Measurements from ENCODE around the gene KCNH4. TPM values are rescaled to one million over a fixed set of nuclear protein-coding genes. Genes with fewer than 3 reads are reported as not detected.

Gene KCNH4
- total RNA-seq, 1 donor from 2014 or later: not detected

GRCh38 chr17:42179335-42179734 lies 1.6 kb downstream of the KCNH4 start:
- Mint-ChIP-seq H3K4me1 (ENCODE audit: low read depth) (peaks cover 15% of the 10 kb centered on the region), H3K27ac (ENCODE audit: unreplicated experiment) (no peak overlapping the region), H3K9me3 (ENCODE audit: low read depth) (no peaks in the 10 kb centered on the region), H3K27me3 (ENCODE audit: low read depth) (peaks cover 31% of the 10 kb centered on the region), H3K36me3 (ENCODE audit: low read depth) (no peaks in the 10 kb centered on the region), H3K4me3 (ENCODE audit: unreplicated experiment) (no peak overlapping the region)
- no peak for DNase-seq (ENCODE audit: low spot score)
- no peak for TF ChIP-seq CTCF (IDR thresholded peaks at IDR 0.05)

- Mint-ChIP-seq H3K4me1 (ENCODE audit: low read depth) (peaks cover 14% of the 10 kb centered on the region), H3K9me3 (ENCODE audit: low read depth) (no peaks in the 10 kb centered on the region), H3K36me3 (ENCODE audit: low read depth) (no peaks in the 10 kb centered on the region), H3K27ac (ENCODE audit: unreplicated experiment) (no peak overlapping the region), H3K27me3 (ENCODE audit: low read depth) (peaks cover 31% of the 10 kb centered on the region), H3K4me3 (ENCODE audit: unreplicated experiment) (no peak overlapping the region)
- TF ChIP-seq CTCF (IDR thresholded peaks at IDR 0.05): no peak
- DNase-seq (ENCODE audit: low spot score): no peak
Observed at GRCh38 chr17:42178817-42179216, 2.1 kb downstream of the KCNH4 start.

GRCh38 chr17:42177684-42178083 lies 3.3 kb downstream of the KCNH4 start:
- Mint-ChIP-seq H3K27me3 (ENCODE audit: low read depth) (peaks cover 33% of the 10 kb centered on the region), H3K4me3 (ENCODE audit: unreplicated experiment) (no peak overlapping the region), H3K27ac (ENCODE audit: unreplicated experiment) (no peak overlapping the region)

GRCh38 chr17:42174126-42174783 lies 6.7 kb downstream of the KCNH4 start:
- H3K36me3 Mint-ChIP-seq (ENCODE audit: low read depth): no peaks in the 10 kb centered on the region
- TF ChIP-seq CTCF (IDR thresholded peaks at IDR 0.05): no peak
- no peak overlapping the region for H3K4me3 Mint-ChIP-seq (ENCODE audit: unreplicated experiment)
- H3K4me1 Mint-ChIP-seq (ENCODE audit: low read depth): no peaks in the 10 kb centered on the region
- no peak for DNase-seq (ENCODE audit: low spot score)
- peaks cover 34% of the 10 kb centered on the region for H3K27me3 Mint-ChIP-seq (ENCODE audit: low read depth)
- H3K9me3 Mint-ChIP-seq (ENCODE audit: low read depth): no peaks in the 10 kb centered on the region
- H3K27ac Mint-ChIP-seq (ENCODE audit: unreplicated experiment): no peak overlapping the region

More at GRCh38 chr17:42177684-42178083, 3.3 kb downstream of the KCNH4 start:
- TF ChIP-seq CTCF (IDR thresholded peaks at IDR 0.05): no peak
- Mint-ChIP-seq H3K9me3 (ENCODE audit: low read depth) (no peaks in the 10 kb centered on the region), H3K4me1 (ENCODE audit: low read depth) (peaks cover 4% of the 10 kb centered on the region), H3K36me3 (ENCODE audit: low read depth) (no peaks in the 10 kb centered on the region)
- DNase-seq (ENCODE audit: low spot score): no peak

- no peak for DNase-seq (ENCODE audit: low spot score)
- no peaks in the 10 kb centered on the region for H3K36me3 Mint-ChIP-seq (ENCODE audit: low read depth)
- H3K4me1 Mint-ChIP-seq (ENCODE audit: low read depth): no peaks in the 10 kb centered on the region
- no peak overlapping the region for H3K27ac Mint-ChIP-seq (ENCODE audit: unreplicated experiment)
- no peaks in the 10 kb centered on the region for H3K9me3 Mint-ChIP-seq (ENCODE audit: low read depth)
- H3K4me3 Mint-ChIP-seq (ENCODE audit: unreplicated experiment): no peak overlapping the region
- peaks cover 30% of the 10 kb centered on the region for H3K27me3 Mint-ChIP-seq (ENCODE audit: low read depth)
- TF ChIP-seq CTCF (IDR thresholded peaks at IDR 0.05): no peak
Observed at GRCh38 chr17:42171831-42172230, 9.1 kb downstream of the KCNH4 start.
